H9 (cell line): ENCODE data around the gene MAP2. TPM values are rescaled to one million over a fixed set of nuclear protein-coding genes. Genes with fewer than 3 reads are reported as not detected.

Source experiments
- DNase-seq: peaks from one replicate; pipeline ENCODE4 v3.0.0-alpha.2; 2017
- H2AFZ ChIP-seq: one replicate; pipeline ENCODE4 v1.6.1; 2013; ENCODE audit warnings: mild to moderate bottlenecking, low read length, control low read depth, moderate library complexity
- H2AK5ac ChIP-seq: 2 replicates; pipeline ENCODE4 v1.6.1; 2013; ENCODE audit warnings: low read length, control low read depth, mixed read lengths; ENCODE audit not compliant: insufficient read length
- H2BK120ac ChIP-seq: one replicate; pipeline ENCODE4 v1.6.1; 2013; ENCODE audit warnings: low read depth, mild to moderate bottlenecking, low read length, control low read depth, inconsistent platforms; ENCODE audit not compliant: poor library complexity, severe bottlenecking
- H2BK12ac ChIP-seq: 2 replicates; pipeline ENCODE4 v1.6.1; 2013; ENCODE audit warnings: low read length, control low read depth, mixed read lengths, low read depth; ENCODE audit not compliant: insufficient read length
- H2BK15ac ChIP-seq: 2 replicates; pipeline ENCODE4 v1.6.1; 2013; ENCODE audit warnings: low read depth, low read length, control low read depth
- H2BK20ac ChIP-seq: one replicate; pipeline ENCODE4 v1.6.1; 2013; ENCODE audit warnings: low read depth, mild to moderate bottlenecking, low read length, control low read depth, inconsistent platforms; ENCODE audit not compliant: poor library complexity, severe bottlenecking
- H2BK5ac ChIP-seq: 2 replicates; pipeline ENCODE4 v1.6.1; 2013; ENCODE audit warnings: low read length, control low read depth, mixed read lengths; ENCODE audit not compliant: insufficient read length
- H3K14ac ChIP-seq: 2 replicates; pipeline ENCODE4 v1.6.1; 2013; ENCODE audit warnings: low read length, control low read depth; ENCODE audit not compliant: insufficient read depth
- H3K18ac ChIP-seq: 2 replicates; pipeline ENCODE4 v1.6.1; 2013; ENCODE audit warnings: low read depth, mild to moderate bottlenecking, mixed read lengths, low read length, control low read depth; ENCODE audit not compliant: insufficient read length
- H3K23ac ChIP-seq: 2 replicates; pipeline ENCODE4 v1.6.1; 2013; ENCODE audit warnings: low read length, control low read depth, mixed read lengths, low read depth; ENCODE audit not compliant: insufficient read length
- H3K23me2 ChIP-seq: 2 replicates; pipeline ENCODE4 v1.6.1; 2013; ENCODE audit warnings: low read depth, mild to moderate bottlenecking, mixed read lengths, low read length, control low read depth; ENCODE audit not compliant: insufficient read length, poor library complexity, severe bottlenecking
- H3K27ac ChIP-seq: 2 replicates; pipeline ENCODE4 v1.5.1; 2013; ENCODE audit warnings: low read length, control low read depth, mixed read lengths, low read depth; ENCODE audit not compliant: insufficient read length
- H3K27me3 ChIP-seq: 2 replicates; pipeline ENCODE4 v1.6.1; 2013; ENCODE audit warnings: low read length, control low read depth, inconsistent platforms; ENCODE audit not compliant: insufficient read depth
- H3K4ac ChIP-seq: 2 replicates; pipeline ENCODE4 v1.6.1; 2013; ENCODE audit warnings: low read depth, mild to moderate bottlenecking, control low read depth, inconsistent platforms, low read length, moderate library complexity
- H3K4me1 ChIP-seq: 2 replicates; pipeline ENCODE4 v1.6.1; 2013; ENCODE audit warnings: low read length, control low read depth, inconsistent platforms; ENCODE audit not compliant: insufficient read depth
- H3K4me2 ChIP-seq: 2 replicates; pipeline ENCODE4 v1.6.1; 2013; ENCODE audit warnings: low read length, control low read depth, mixed read lengths; ENCODE audit not compliant: insufficient read length, insufficient read depth
- H3K56ac ChIP-seq: 2 replicates; pipeline ENCODE4 v1.6.1; 2013; ENCODE audit warnings: low read depth, mild to moderate bottlenecking, mixed read lengths, low read length, control low read depth; ENCODE audit not compliant: insufficient read length
- H3K79me1 ChIP-seq: 2 replicates; pipeline ENCODE4 v1.6.1; 2013; ENCODE audit warnings: low read depth, mild to moderate bottlenecking, moderate library complexity, low read length, control low read depth, inconsistent platforms; ENCODE audit not compliant: insufficient read depth, poor library complexity, severe bottlenecking
- H3K79me2 ChIP-seq: 2 replicates; pipeline ENCODE4 v1.6.1; 2013; ENCODE audit warnings: low read length, control low read depth, inconsistent platforms; ENCODE audit not compliant: insufficient read depth
- H3K9ac ChIP-seq: 2 replicates; pipeline ENCODE4 v1.6.1; 2013; ENCODE audit warnings: low read length, control low read depth, mixed read lengths; ENCODE audit not compliant: insufficient read length; ENCODE audit errors: extremely low read depth
- H3K9me3 ChIP-seq: one replicate; pipeline ENCODE4 v1.6.1; 2013; ENCODE audit warnings: low read depth, low read length, inconsistent platforms; ENCODE audit not compliant: control insufficient read depth
- H3T11ph ChIP-seq: one replicate; pipeline ENCODE4 v1.6.1; 2013; ENCODE audit warnings: mild to moderate bottlenecking, low read length, control low read depth, inconsistent platforms
- H4K20me1 ChIP-seq: one replicate; pipeline ENCODE4 v1.6.1; 2013; ENCODE audit not compliant: control insufficient read depth, insufficient read length, insufficient read depth
- H4K5ac ChIP-seq: 2 replicates; pipeline ENCODE4 v1.6.1; 2013; ENCODE audit warnings: low read depth, mild to moderate bottlenecking, mixed read lengths, low read length, control low read depth; ENCODE audit not compliant: insufficient read length
- H4K8ac ChIP-seq: replicated peaks from 2 replicates; pipeline ENCODE4 v1.6.1; 2013; ENCODE audit warnings: low read length, control low read depth, mixed read lengths, low read depth; ENCODE audit not compliant: insufficient read length
- H4K91ac ChIP-seq: 2 replicates; pipeline ENCODE4 v1.6.1; 2013; ENCODE audit warnings: low read depth, mild to moderate bottlenecking, moderate library complexity, mixed read lengths, low read length, control low read depth; ENCODE audit not compliant: insufficient read length
- H3K27ac Mint-ChIP-seq, 3 experiments: 2 replicates in 2 of 3; 3 replicates in 1 of 3; pipeline ENCODE4 v1.8.0; 2020 to 2021; ENCODE audit warnings: mixed read lengths in 3 of 3, mild to moderate bottlenecking in 1 of 3, moderate library complexity in 1 of 3
- H3K27me3 Mint-ChIP-seq: 2 replicates; pipeline ENCODE4 v1.8.0; 2021; ENCODE audit warnings: low read depth, mild to moderate bottlenecking, moderate library complexity, mixed read lengths
- H3K36me3 Mint-ChIP-seq, 3 experiments: 2 replicates in 2 of 3; 3 replicates in 1 of 3; pipeline ENCODE4 v1.8.0; 2020 to 2021; ENCODE audit warnings: low read depth in 3 of 3, mixed read lengths in 3 of 3; ENCODE audit not compliant: insufficient read depth in 1 of 3
- H3K4me1 Mint-ChIP-seq, 2 experiments: 2 replicates each; pipeline ENCODE4 v1.8.0; 2020; ENCODE audit warnings: mixed read lengths in 2 of 2
- H3K4me3 Mint-ChIP-seq, 2 experiments: 2 replicates in 1 of 2; 3 replicates in 1 of 2; pipeline ENCODE4 v1.8.0; 2020 to 2021; ENCODE audit warnings: mild to moderate bottlenecking in 2 of 2, mixed read lengths in 2 of 2, moderate library complexity in 1 of 2
- H3K9me3 Mint-ChIP-seq, 2 experiments: 2 replicates in 1 of 2; 3 replicates in 1 of 2; pipeline ENCODE4 v1.8.0; 2020; ENCODE audit warnings: mild to moderate bottlenecking in 2 of 2, mixed read lengths in 2 of 2, moderate library complexity in 1 of 2
- CTCF ChIP-seq: fragments of 200-600 bp; sonication (generic); conservative IDR thresholded peaks from 3 replicates; pipeline ENCODE4 v1.8.0; 2021; ENCODE audit warnings: antibody characterized with exemption, mild to moderate bottlenecking
- total RNA-seq: library from RNA; stranded (reverse); gene quantifications from 2 replicates; pipeline ENCODE4 v1.2.1, GENCODE V29; 2021

The MAP2 gene
- total RNA-seq, 1 experiment from 2014 or later, result 0.87 TPM

- no peak overlapping the region for H3K4me2 ChIP-seq
- no peak overlapping the region for H4K91ac ChIP-seq
- no peak overlapping the region for H3K27ac ChIP-seq
- peaks cover 15% of the 10 kb centered on the region for H3K27me3 Mint-ChIP-seq
- H3K79me1 ChIP-seq, result no peaks in the 10 kb centered on the region
- no peak overlapping the region for H2AK5ac ChIP-seq
- peaks cover 0 to 13% (median 0%) of the 10 kb centered on the region in 3 experiments; a peak in 4 of 7 replicates for H3K36me3 Mint-ChIP-seq
- no peak overlapping the region for H2BK20ac ChIP-seq
- H3K23ac ChIP-seq, result no peak overlapping the region
- H3T11ph ChIP-seq, result no peak overlapping the region
- DNase-seq, result no peak
- H3K14ac ChIP-seq, result no peak overlapping the region
- H3K56ac ChIP-seq, result no peak overlapping the region
- H3K9me3 Mint-ChIP-seq, result peaks cover 17 to 19% of the 10 kb centered on the region in 2 experiments
- H3K4ac ChIP-seq, result no peak overlapping the region
- H3K79me2 ChIP-seq, result no peaks in the 10 kb centered on the region
- no peak overlapping the region for H2BK120ac ChIP-seq
- H3K27ac Mint-ChIP-seq, result no peak overlapping the region
- no peaks in the 10 kb centered on the region for H3K4me1 Mint-ChIP-seq
- H3K18ac ChIP-seq, result no peak overlapping the region
- no peak overlapping the region for H2BK12ac ChIP-seq
- no peaks in the 10 kb centered on the region for H3K4me1 ChIP-seq
- H2BK5ac ChIP-seq, result no peak overlapping the region
- no peak overlapping the region for H3K4me3 Mint-ChIP-seq
- H4K8ac ChIP-seq, result no peak overlapping the region
- no peaks in the 10 kb centered on the region for H4K20me1 ChIP-seq
- TF ChIP-seq CTCF, result no peak
- H4K5ac ChIP-seq, result no peak overlapping the region
- H3K9ac ChIP-seq, result no peak overlapping the region
- no peak overlapping the region for H2AFZ ChIP-seq
- no peaks in the 10 kb centered on the region for H3K27me3 ChIP-seq
- H3K23me2 ChIP-seq, result no peaks in the 10 kb centered on the region
- H2BK15ac ChIP-seq, result no peak overlapping the region
- H3K9me3 ChIP-seq, result no peaks in the 10 kb centered on the region
Measured at GRCh38 chr2:209416913-209417312, 6.9 kb upstream of the MAP2 start.
